SK-N-SH treated with all-trans-retinoic acid at 6 μM for 48 hours (cell line): Measurements from ENCODE around the gene MUC16.

Experiments used
- ATAC-seq: fragments of 200-7000 bp; cut with Tn5 transposase; 3 replicates; pipeline ENCODE4 v1.9.1; 2020; ENCODE audit warnings: mild to moderate bottlenecking, moderate library complexity
- BACH2 ChIP-seq: fragments of 250-450 bp; sonication (Bioruptor Pico); IDR thresholded peaks from 2 replicates; pipeline ENCODE4 v1.9.0; 2021; ENCODE audit warnings: mild to moderate bottlenecking, borderline replicate concordance
- CREB5 ChIP-seq: fragments of 250-450 bp; sonication (Bioruptor Pico); IDR thresholded peaks from 2 replicates; pipeline ENCODE4 v1.5.1; 2020; ENCODE audit warnings: low read depth, mild to moderate bottlenecking, moderate library complexity
- CSDC2 ChIP-seq: fragments of 250-450 bp; sonication (Bioruptor Pico); IDR thresholded peaks from 2 replicates; pipeline ENCODE4 v1.5.0; 2020; ENCODE audit warnings: mild to moderate bottlenecking, moderate library complexity
- CSRNP3 ChIP-seq: fragments of 250-450 bp; sonication (Bioruptor Pico); IDR thresholded peaks from 2 replicates; pipeline ENCODE4 v1.5.1; 2021; ENCODE audit warnings: mild to moderate bottlenecking, moderate library complexity
- ESRRG ChIP-seq: fragments of 250-450 bp; sonication (Bioruptor Pico); IDR thresholded peaks from 2 replicates; pipeline ENCODE4 v1.6.1; 2021; ENCODE audit warnings: mild to moderate bottlenecking
- GLIS3 ChIP-seq: fragments of 250-450 bp; sonication (Bioruptor Pico); IDR thresholded peaks from 2 replicates; pipeline ENCODE4 v1.5.0; 2020; ENCODE audit warnings: mild to moderate bottlenecking, moderate library complexity
- ISL1 ChIP-seq: fragments of 250-450 bp; sonication (Bioruptor Pico); IDR thresholded peaks from 2 replicates; pipeline ENCODE4 v2.1.2; 2022; ENCODE audit warnings: mild to moderate bottlenecking, moderate library complexity
- PPARA ChIP-seq: fragments of 250-450 bp; sonication (Bioruptor Pico); IDR thresholded peaks from 2 replicates; pipeline ENCODE4 v1.5.0; 2020; ENCODE audit warnings: mild to moderate bottlenecking, borderline replicate concordance
- RARB ChIP-seq: fragments of 250-450 bp; sonication (Bioruptor Pico); IDR thresholded peaks from 2 replicates; pipeline ENCODE4 v1.8.0; 2021; ENCODE audit warnings: mild to moderate bottlenecking, moderate library complexity
- SNAI2 ChIP-seq: fragments of 250-450 bp; sonication (Bioruptor Pico); IDR thresholded peaks from 2 replicates; pipeline ENCODE4 v1.5.0; 2020; ENCODE audit warnings: mild to moderate bottlenecking, moderate library complexity
- TOX ChIP-seq: fragments of 250-450 bp; sonication (Bioruptor Pico); IDR thresholded peaks from 2 replicates; pipeline ENCODE4 v1.8.0; 2021; ENCODE audit warnings: mild to moderate bottlenecking, moderate library complexity, borderline replicate concordance
- ZC3H10 ChIP-seq: fragments of 250-450 bp; sonication (Bioruptor Pico); IDR thresholded peaks from 2 replicates; pipeline ENCODE4 v1.5.1; 2021; ENCODE audit warnings: mild to moderate bottlenecking, moderate library complexity
- ZFP3 ChIP-seq: fragments of 250-450 bp; sonication (Bioruptor Pico); IDR thresholded peaks from 2 replicates; pipeline ENCODE4 v1.5.0; 2020; ENCODE audit warnings: mild to moderate bottlenecking, moderate library complexity
- ZFP30 ChIP-seq: fragments of 450-650 bp; formaldehyde crosslinking; IDR thresholded peaks from 2 replicates; pipeline ENCODE4 v1.5.0; 2022; ENCODE audit warnings: mild to moderate bottlenecking, moderate library complexity
- ZNF565 ChIP-seq: fragments of 450-650 bp; formaldehyde crosslinking; conservative IDR thresholded peaks from 2 replicates; pipeline ENCODE4 v1.5.0; 2020; ENCODE audit warnings: low read depth, mild to moderate bottlenecking, moderate library complexity
- ZNF8 ChIP-seq: fragments of 450-650 bp; formaldehyde crosslinking; IDR thresholded peaks from 2 replicates; pipeline ENCODE4 v1.5.0; 2020; ENCODE audit warnings: mild to moderate bottlenecking, moderate library complexity
- TF ChIP-seq, protein P1 (sequence below): fragments of 250-450 bp; sonication (Bioruptor Pico); IDR thresholded peaks from 2 replicates; pipeline ENCODE4 v1.5.0; 2020; ENCODE audit warnings: mild to moderate bottlenecking, moderate library complexity

Gene MUC16

GRCh38 chr19:9008667-9009066 is 1.5 kb downstream of the MUC16 start:
- no peak for ATAC-seq
- TF ChIP-seq RARB (CRISPR knock-in tag), result no peak
- TF ChIP-seq CSDC2 (CRISPR knock-in tag), result no peak
- no peak for TF ChIP-seq ZFP30 (CRISPR knock-in tag)
- no peak for TF ChIP-seq ZC3H10 (CRISPR knock-in tag)
- TF ChIP-seq ZNF565, result no peak
- TF ChIP-seq ZNF8 (CRISPR knock-in tag), result no peak
- TF ChIP-seq GLIS3 (CRISPR knock-in tag), result no peak
- TF ChIP-seq BACH2 (CRISPR knock-in tag), result no peak
- TF ChIP-seq CREB5, result no peak
- no peak for TF ChIP-seq SNAI2 (CRISPR knock-in tag)
- TF ChIP-seq, protein P1, sequence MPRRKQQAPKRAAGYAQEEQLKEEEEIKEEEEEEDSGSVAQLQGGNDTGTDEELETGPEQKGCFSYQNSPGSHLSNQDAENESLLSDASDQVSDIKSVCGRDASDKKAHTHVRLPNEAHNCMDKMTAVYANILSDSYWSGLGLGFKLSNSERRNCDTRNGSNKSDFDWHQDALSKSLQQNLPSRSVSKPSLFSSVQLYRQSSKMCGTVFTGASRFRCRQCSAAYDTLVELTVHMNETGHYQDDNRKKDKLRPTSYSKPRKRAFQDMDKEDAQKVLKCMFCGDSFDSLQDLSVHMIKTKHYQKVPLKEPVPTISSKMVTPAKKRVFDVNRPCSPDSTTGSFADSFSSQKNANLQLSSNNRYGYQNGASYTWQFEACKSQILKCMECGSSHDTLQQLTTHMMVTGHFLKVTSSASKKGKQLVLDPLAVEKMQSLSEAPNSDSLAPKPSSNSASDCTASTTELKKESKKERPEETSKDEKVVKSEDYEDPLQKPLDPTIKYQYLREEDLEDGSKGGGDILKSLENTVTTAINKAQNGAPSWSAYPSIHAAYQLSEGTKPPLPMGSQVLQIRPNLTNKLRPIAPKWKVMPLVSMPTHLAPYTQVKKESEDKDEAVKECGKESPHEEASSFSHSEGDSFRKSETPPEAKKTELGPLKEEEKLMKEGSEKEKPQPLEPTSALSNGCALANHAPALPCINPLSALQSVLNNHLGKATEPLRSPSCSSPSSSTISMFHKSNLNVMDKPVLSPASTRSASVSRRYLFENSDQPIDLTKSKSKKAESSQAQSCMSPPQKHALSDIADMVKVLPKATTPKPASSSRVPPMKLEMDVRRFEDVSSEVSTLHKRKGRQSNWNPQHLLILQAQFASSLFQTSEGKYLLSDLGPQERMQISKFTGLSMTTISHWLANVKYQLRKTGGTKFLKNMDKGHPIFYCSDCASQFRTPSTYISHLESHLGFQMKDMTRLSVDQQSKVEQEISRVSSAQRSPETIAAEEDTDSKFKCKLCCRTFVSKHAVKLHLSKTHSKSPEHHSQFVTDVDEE, result no peak
- no peak for TF ChIP-seq PPARA (CRISPR knock-in tag)
- no peak for TF ChIP-seq ISL1 (CRISPR knock-in tag)

- no peak for ATAC-seq
- TF ChIP-seq, protein P1, result no peak
- TF ChIP-seq ISL1 (CRISPR knock-in tag), result no peak
- TF ChIP-seq TOX (CRISPR knock-in tag), result no peak
Observed at GRCh38 chr19:9000933-9001332, 9.3 kb downstream of the MUC16 start.

- TF ChIP-seq SNAI2 (CRISPR knock-in tag), result no peak
- TF ChIP-seq ZC3H10 (CRISPR knock-in tag), result no peak
- TF ChIP-seq ESRRG (CRISPR knock-in tag), result no peak
- no peak for TF ChIP-seq CSDC2 (CRISPR knock-in tag)
- TF ChIP-seq ZNF8 (CRISPR knock-in tag), result no peak
- TF ChIP-seq CSRNP3 (CRISPR knock-in tag), result no peak
- TF ChIP-seq ZFP30 (CRISPR knock-in tag), result no peak
- no peak for TF ChIP-seq ZFP3 (CRISPR knock-in tag)
- no peak for TF ChIP-seq GLIS3 (CRISPR knock-in tag)
- no peak for ATAC-seq
Observed at GRCh38 chr19:8988204-8988603, 22.0 kb downstream of the MUC16 start.

- no peak for ATAC-seq
- TF ChIP-seq SNAI2 (CRISPR knock-in tag) (no peak), BACH2 (CRISPR knock-in tag) (no peak), RARB (CRISPR knock-in tag) (no peak)
Observed at GRCh38 chr19:8986296-8986695, 23.9 kb downstream of the MUC16 start.

GRCh38 chr19:8973501-8974091 is 36.6 kb downstream of the MUC16 start:
- ATAC-seq, result no peak
- TF ChIP-seq ZNF8 (CRISPR knock-in tag) (no peak), SNAI2 (CRISPR knock-in tag) (no peak), CSRNP3 (CRISPR knock-in tag) (no peak), ISL1 (CRISPR knock-in tag) (no peak), CSDC2 (CRISPR knock-in tag) (no peak)
